DLD1 (cell line): ENCODE data around the gene EID1.
"Not testable (repeated sequence)": the region's sequence is repeated elsewhere in the genome, so short reads cannot be mapped to it uniquely, and the experiment has no call there.

Experiments
- in situ Hi-C: cut with HindIII; loops from 2 replicates; pipeline ENCODE4 v1.10.0; 2017; ENCODE audit warnings: low sequenced_read_pairs

EID1 gene

GRCh38 chr15:48877630-48878595 lies at the start of gene EID1:
Gene EID1 (plus strand): TSS chr15:48878134. CDS start chr15:48878177, 43 bp downstream.
- in situ Hi-C loops: no loop called here

GRCh38 chr15:48828471-48828870 lies 49.5 kb upstream of the EID1 start:
- in situ Hi-C loops: no loop called here

- in situ Hi-C loops: no loop called here
Observed at GRCh38 chr15:48828906-48829305, 49.0 kb upstream of the EID1 start.

GRCh38 chr15:48832648-48833047 lies 45.3 kb upstream of the EID1 start:
- in situ Hi-C loops: no loop called here

GRCh38 chr15:48833526-48834239 lies 44.3 kb upstream of the EID1 start:
- in situ Hi-C loops: no loop called here

GRCh38 chr15:48834756-48835155 lies 43.2 kb upstream of the EID1 start:
- in situ Hi-C loops: no loop called here

GRCh38 chr15:48842501-48842900 lies 35.4 kb upstream of the EID1 start:
- in situ Hi-C loops: no loop called here

GRCh38 chr15:48845123-48845522 lies 32.8 kb upstream of the EID1 start:
- in situ Hi-C loops: no loop called here

- in situ Hi-C loops: no loop called here
Observed at GRCh38 chr15:48850648-48851047, 27.3 kb upstream of the EID1 start.

GRCh38 chr15:48851956-48852355 lies 26.0 kb upstream of the EID1 start:
- in situ Hi-C loops: no loop called here

- in situ Hi-C loops: not testable (repeated sequence)
Observed at GRCh38 chr15:48854434-48854833, 23.5 kb upstream of the EID1 start.

GRCh38 chr15:48855501-48856440 lies 22.2 kb upstream of the EID1 start:
- in situ Hi-C loops: no loop called here

GRCh38 chr15:48856942-48857341 lies 21.0 kb upstream of the EID1 start:
- in situ Hi-C loops: no loop called here

- in situ Hi-C loops: no loop called here
Observed at GRCh38 chr15:48858401-48858800, 19.5 kb upstream of the EID1 start.

GRCh38 chr15:48859426-48859825 lies 18.5 kb upstream of the EID1 start:
- in situ Hi-C loops: no loop called here

- in situ Hi-C loops: no loop called here
Observed at GRCh38 chr15:48861813-48862431, 16.0 kb upstream of the EID1 start.

GRCh38 chr15:48862705-48863104 lies 15.2 kb upstream of the EID1 start:
- in situ Hi-C loops: no loop called here

- in situ Hi-C loops: no loop called here
Observed at GRCh38 chr15:48865370-48866079, 12.4 kb upstream of the EID1 start.

- in situ Hi-C loops: no loop called here
Observed at GRCh38 chr15:48866141-48866563, 11.8 kb upstream of the EID1 start.

- in situ Hi-C loops: no loop called here
Observed at GRCh38 chr15:48868023-48868422, 9.9 kb upstream of the EID1 start.
